Measurements from ENCODE around the gene SLC1A6. TPM values are rescaled to one million over a fixed set of nuclear protein-coding genes. Genes with fewer than 3 reads are reported as not detected.

Gene SLC1A6
- polyA plus RNA-seq, 1 of the 3 experiments (the other 2 are of a cell fraction) = not detected

GRCh38 chr19:14906711-14907110 lies 73.0 kb downstream of the SLC1A6 start:
- Histone ChIP-seq H3K4me1 (ENCODE audit: control insufficient read depth in 1 of 2, insufficient read depth in 2 of 2, low read depth in 1 of 2, low read length in 1 of 2) (no peaks in the 10 kb centered on the region), H3K27me3 (ENCODE audit: insufficient read depth) (no peaks in the 10 kb centered on the region; the same call in 1 of the 2 replicates), H2AFZ (ENCODE audit: low read depth) (no peak overlapping the region), H3K4me2 (no peak overlapping the region), H3F3A (replicated peaks; ENCODE audit: insufficient read depth) (no peaks in the 10 kb centered on the region), H3K9ac (no peak overlapping the region), H3K79me2 (ENCODE audit: insufficient read depth) (no peaks in the 10 kb centered on the region), H4K20me1 (ENCODE audit: insufficient read depth) (no peaks in the 10 kb centered on the region), H3K27ac (ENCODE audit: low read depth in 2 of 2, low read length in 1 of 2) (no peak overlapping the region), H3K36me3 (replicated peaks in 1 of 2; ENCODE audit: control insufficient read depth in 1 of 2, insufficient read depth in 2 of 2, low read length in 1 of 2) (no peaks in the 10 kb centered on the region), H3K9me2 (no peaks in the 10 kb centered on the region), H3K9me3 (no peaks in the 10 kb centered on the region), H3K4me3 (ENCODE audit: low read depth in 2 of 2, low read length in 1 of 2) (no peak overlapping the region)
- TF ChIP-seq PBX3 (IDR thresholded peaks at IDR 0.05) (no peak), MXI1 (IDR thresholded peaks at IDR 0.05; ENCODE audit: low read depth, low read length) (no peak), CTCF (IDR thresholded peaks at IDR 0.05) (no peak), NFIC (IDR thresholded peaks at IDR 0.05; ENCODE audit: borderline replicate concordance) (no peak), MAX (IDR thresholded peaks at IDR 0.05; ENCODE audit: low read depth) (no peak), TEAD4 (IDR thresholded peaks at IDR 0.05; ENCODE audit: borderline replicate concordance, insufficient read depth) (no peak), NRF1 (IDR thresholded peaks at IDR 0.05; ENCODE audit: low read depth, low read length) (no peak), FOXJ3 (CRISPR knock-in tag; IDR thresholded peaks at IDR 0.05) (no peak)
- WGBS (ENCODE audit: low lambda C conversion rate) = 1% methylated on average over 4 of the region's 4 CpGs
- ChIA-PET POLR2A (no interaction called here), CTCF (interaction anchor here (0.6 kb wide), 1 partner anchor 23 kb away, joined by 3 read pairs; no protein-coding TSS in a partner anchor)
- no peak for DNase-seq

GRCh38 chr19:14901675-14902260 lies 77.9 kb downstream of the SLC1A6 start:
- DNase-seq = no peak
- TF ChIP-seq FOSL2 (IDR thresholded peaks at IDR 0.05; ENCODE audit: borderline replicate concordance, low read depth) = no peak
- TF ChIP-seq POLR2AphosphoS5 (IDR thresholded peaks at IDR 0.05; ENCODE audit: low read depth, low read length) = no peak
- no peak for TF ChIP-seq EZH2phosphoT487 (IDR thresholded peaks at IDR 0.05; ENCODE audit: borderline replicate concordance, low read depth)
- TF ChIP-seq FOXM1 (IDR thresholded peaks at IDR 0.05; ENCODE audit: low read depth) = no peak
- TF ChIP-seq USF1 (IDR thresholded peaks at IDR 0.05; ENCODE audit: borderline replicate concordance, low read depth) = no peak
- no peak for TF ChIP-seq NFIC (IDR thresholded peaks at IDR 0.05; ENCODE audit: borderline replicate concordance)
- no peak for TF ChIP-seq MEF2A (IDR thresholded peaks at IDR 0.05; ENCODE audit: borderline replicate concordance, low read depth)
- TF ChIP-seq CHD2 (IDR thresholded peaks at IDR 0.05; ENCODE audit: low read length, partially characterized antibody) = no peak
- TF ChIP-seq NRF1 (IDR thresholded peaks at IDR 0.05; ENCODE audit: low read depth, low read length) = no peak
- TF ChIP-seq IRF3 (IDR thresholded peaks at IDR 0.05; ENCODE audit: low read depth, low read length) = no peak
- TF ChIP-seq CTCF (IDR thresholded peaks at IDR 0.05) = no peak
- CTCF ChIA-PET = no interaction called here

More at GRCh38 chr19:14901675-14902260, 77.9 kb downstream of the SLC1A6 start:
- H3K79me2 ChIP-seq (ENCODE audit: insufficient read depth) = no peaks in the 10 kb centered on the region
- H4K20me1 ChIP-seq (ENCODE audit: insufficient read depth) = no peaks in the 10 kb centered on the region
- H3K9me2 ChIP-seq = no peaks in the 10 kb centered on the region
- no peak overlapping the region for H3K9ac ChIP-seq
- no peaks in the 10 kb centered on the region for H3K9me3 ChIP-seq
- H3K27ac ChIP-seq (ENCODE audit: low read depth in 2 of 2, low read length in 1 of 2) = no peak overlapping the region
- 2% methylated on average over 2 of the region's 2 CpGs for WGBS (ENCODE audit: low lambda C conversion rate)
- H3K4me1 ChIP-seq (ENCODE audit: control insufficient read depth in 1 of 2, insufficient read depth in 2 of 2, low read depth in 1 of 2, low read length in 1 of 2) = no peaks in the 10 kb centered on the region
- POLR2A ChIA-PET = no interaction called here
- no peaks in the 10 kb centered on the region for H3F3A ChIP-seq (replicated peaks; ENCODE audit: insufficient read depth)
- no peak overlapping the region for H3K4me2 ChIP-seq
- no peaks in the 10 kb centered on the region for H3K36me3 ChIP-seq (replicated peaks in 1 of 2; ENCODE audit: control insufficient read depth in 1 of 2, insufficient read depth in 2 of 2, low read length in 1 of 2)
- H3K27me3 ChIP-seq (ENCODE audit: insufficient read depth) = no peaks in the 10 kb centered on the region
- H3K4me3 ChIP-seq (ENCODE audit: low read depth in 2 of 2, low read length in 1 of 2) = no peak overlapping the region
- H2AFZ ChIP-seq (ENCODE audit: low read depth) = no peak overlapping the region

Measured in SK-N-SH (cell line).